GM21737 (cell line): ENCODE data around the gene HMX2.

ENCODE experiments used
- ATAC-seq: cut with Tn5 transposase; IDR thresholded peaks from one replicate; pipeline ENCODE4 v1.9.1; 2021; ENCODE audit warnings: mild to moderate bottlenecking, moderate library complexity; ENCODE audit not compliant: unreplicated experiment

The HMX2 gene

GRCh38 chr10:123147635-123148413 is at the start of gene HMX2:
Gene HMX2, plus strand, starts transcription at chr10:123148136. Its CDS starts 243 bp downstream, at chr10:123148379.
- ATAC-seq: no peak

- no peak for ATAC-seq
These were observed 47.7 kb upstream of the HMX2 start for GRCh38 chr10:123100030-123100762.

- no peak for ATAC-seq
These were observed 46.1 kb upstream of the HMX2 start for GRCh38 chr10:123101872-123102271.

GRCh38 chr10:123102673-123103072 is 45.3 kb upstream of the HMX2 start:
- no peak for ATAC-seq

- ATAC-seq: no peak
These were observed 44.0 kb upstream of the HMX2 start for GRCh38 chr10:123103944-123104343.

- no peak for ATAC-seq
These were observed 38.5 kb upstream of the HMX2 start for GRCh38 chr10:123109466-123109865.

- ATAC-seq: no peak
These were observed 30.1 kb upstream of the HMX2 start for GRCh38 chr10:123117644-123118417.

- no peak for ATAC-seq
These were observed 28.9 kb upstream of the HMX2 start for GRCh38 chr10:123119081-123119480.

GRCh38 chr10:123126246-123126645 is 21.7 kb upstream of the HMX2 start:
- ATAC-seq: no peak

- ATAC-seq: no peak
These were observed 18.2 kb upstream of the HMX2 start for GRCh38 chr10:123129618-123130271.

GRCh38 chr10:123132576-123133477 is 15.1 kb upstream of the HMX2 start:
- peak; percentile 55 for ATAC-seq

GRCh38 chr10:123133541-123134342 is 14.2 kb upstream of the HMX2 start:
- ATAC-seq: no peak

- ATAC-seq: no peak
These were observed 13.5 kb upstream of the HMX2 start for GRCh38 chr10:123134343-123134914.

- no peak for ATAC-seq
These were observed 13.0 kb upstream of the HMX2 start for GRCh38 chr10:123134915-123135414.

GRCh38 chr10:123135415-123136141 is 12.4 kb upstream of the HMX2 start, which contains the start of gene HMX3:
Gene HMX3, plus strand, starts transcription at chr10:123135970. Its CDS starts 81 bp downstream, at chr10:123136051.
- ATAC-seq: no peak

- no peak for ATAC-seq
These were observed 11.6 kb upstream of the HMX2 start for GRCh38 chr10:123136221-123136805.
